ENCODE data around the gene APEH. TPM values are rescaled to one million over a fixed set of nuclear protein-coding genes. Genes with fewer than 3 reads are reported as not detected.

APEH gene
- total RNA-seq, 1 experiment from 2014 or later = 246 TPM

- Histone ChIP-seq H2AFZ (ENCODE audit: low read depth, low read length, poor library complexity, severe bottlenecking) (no peak overlapping the region), H3K9ac (ENCODE audit: low read length) (no peak overlapping the region), H3K79me2 (ENCODE audit: insufficient read depth, low read length) (no peaks in the 10 kb centered on the region), H3K4me2 (ENCODE audit: low read length) (no peak overlapping the region), H3K36me3 (ENCODE audit: control insufficient read depth in 1 of 2, insufficient read depth in 2 of 2, low read length in 2 of 2) (no peaks in the 10 kb centered on the region), H3K27ac (ENCODE audit: low read depth, low read length) (no peak overlapping the region), H3K9me3 (ENCODE audit: control insufficient read depth in 1 of 2, insufficient read depth in 1 of 2, low read depth in 1 of 2, low read length in 2 of 2) (peaks cover 0 to 6% of the 10 kb centered on the region in 2 experiments; a peak in 2 of 4 replicates), H3K4me3 (replicated peaks in 1 of 2; ENCODE audit: low read depth in 1 of 2, low read length in 2 of 2) (no peak overlapping the region), H4K20me1 (ENCODE audit: insufficient read depth) (no peaks in the 10 kb centered on the region), H3K4me1 (ENCODE audit: control insufficient read depth in 1 of 2, insufficient read depth in 2 of 2, low read length in 2 of 2) (no peaks in the 10 kb centered on the region), H3K27me3 (ENCODE audit: insufficient read depth, low read length) (no peaks in the 10 kb centered on the region), H3K9me2 (ENCODE audit: insufficient read depth) (no peaks in the 10 kb centered on the region)
- ATAC-seq (no peak), DNase-seq (ENCODE audit: low read depth, low spot score) (no peak)
- BruUV-seq (replicated peaks) = no TSS peak
- TF ChIP-seq JUND (IDR thresholded peaks at IDR 0.05) = no peak
- no peak for TF ChIP-seq RAD21 (IDR thresholded peaks at IDR 0.05; ENCODE audit: low read depth)
- no peak for TF ChIP-seq SIN3A (IDR thresholded peaks at IDR 0.05; ENCODE audit: low read depth)
- no peak for TF ChIP-seq CEBPB (IDR thresholded peaks at IDR 0.05; ENCODE audit: low read depth)
- ChIA-PET POLR2A (no interaction called here), CTCF (no interaction called here), RAD21 (ENCODE audit: low non-redundant PET in 1 of 2, low total read pairs in 2 of 2, uncharacterized antibody in 2 of 2, unreplicated experiment in 2 of 2) (no interaction called here)
- intact Hi-C loops (cut with micrococcal nuclease) = no loop called here
Measured at GRCh38 chr3:49629451-49629850, 44.7 kb upstream of the APEH start.

DNA sequence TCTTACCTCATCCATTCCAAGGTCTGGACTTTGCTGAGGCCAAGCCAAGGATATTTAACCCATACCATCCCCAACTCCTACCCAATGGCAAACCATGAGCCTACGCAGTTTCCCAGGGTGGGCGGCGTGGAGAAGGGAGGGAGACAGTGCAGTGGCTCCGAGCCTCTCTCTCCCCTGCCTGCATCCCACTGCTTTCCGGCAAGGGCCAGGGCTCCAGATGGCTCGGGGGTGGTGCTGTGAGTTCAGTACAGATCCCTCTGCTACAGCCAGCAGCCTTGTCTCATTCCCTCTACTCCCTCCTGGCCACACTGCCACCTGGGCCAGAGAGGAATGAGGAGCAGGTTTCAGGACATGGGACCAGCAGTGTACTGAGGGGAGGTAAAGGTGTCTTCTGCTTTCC is 44.3 kb upstream of the APEH start:
- Histone ChIP-seq H3K9me3 (ENCODE audit: control insufficient read depth in 1 of 2, insufficient read depth in 1 of 2, low read depth in 1 of 2, low read length in 2 of 2) (peaks cover 0 to 6% of the 10 kb centered on the region in 2 experiments; a peak in 2 of 4 replicates), H3K9me2 (ENCODE audit: insufficient read depth) (no peaks in the 10 kb centered on the region), H2AFZ (ENCODE audit: low read depth, low read length, poor library complexity, severe bottlenecking) (no peak overlapping the region), H3K36me3 (ENCODE audit: control insufficient read depth in 1 of 2, insufficient read depth in 2 of 2, low read length in 2 of 2) (no peaks in the 10 kb centered on the region), H3K4me1 (ENCODE audit: control insufficient read depth in 1 of 2, insufficient read depth in 2 of 2, low read length in 2 of 2) (no peaks in the 10 kb centered on the region), H3K27ac (ENCODE audit: low read depth, low read length) (no peak overlapping the region), H3K4me3 (replicated peaks in 1 of 2; ENCODE audit: low read depth in 1 of 2, low read length in 2 of 2) (no peak overlapping the region), H4K20me1 (ENCODE audit: insufficient read depth) (no peaks in the 10 kb centered on the region), H3K4me2 (ENCODE audit: low read length) (no peak overlapping the region), H3K79me2 (ENCODE audit: insufficient read depth, low read length) (no peaks in the 10 kb centered on the region), H3K27me3 (ENCODE audit: insufficient read depth, low read length) (no peaks in the 10 kb centered on the region), H3K9ac (ENCODE audit: low read length) (no peak overlapping the region)
- BruUV-seq (replicated peaks) = no TSS peak
- ChIA-PET CTCF (no interaction called here), RAD21 (ENCODE audit: low non-redundant PET in 1 of 2, low total read pairs in 2 of 2, uncharacterized antibody in 2 of 2, unreplicated experiment in 2 of 2) (no interaction called here), POLR2A (no interaction called here)
- no peak for TF ChIP-seq ZNF274 (IDR thresholded peaks at IDR 0.05; ENCODE audit: low read depth, low read length)
- no peak for TF ChIP-seq FOSL1 (IDR thresholded peaks at IDR 0.05; ENCODE audit: low read depth)
- no peak for TF ChIP-seq POLR2AphosphoS5 (IDR thresholded peaks at IDR 0.05; ENCODE audit: low read depth, low read length)
- TF ChIP-seq CTCF (IDR thresholded peaks at IDR 0.05 in 2 of 3, conservative IDR thresholded peaks at IDR 0.05 in 1 of 3; ENCODE audit: borderline replicate concordance in 1 of 3, insufficient read depth in 1 of 3, low read depth in 2 of 3, low read length in 2 of 3) = no peak
- no peak for TF ChIP-seq SRF (IDR thresholded peaks at IDR 0.05; ENCODE audit: low read depth)
- no peak for TF ChIP-seq RAD21 (IDR thresholded peaks at IDR 0.05; ENCODE audit: low read depth)
- no peak for TF ChIP-seq SIN3A (IDR thresholded peaks at IDR 0.05; ENCODE audit: low read depth)
- TF ChIP-seq EZH2phosphoT487 (IDR thresholded peaks at IDR 0.05; ENCODE audit: borderline replicate concordance) = no peak
- no peak for TF ChIP-seq EGR1 (IDR thresholded peaks at IDR 0.05; ENCODE audit: low read depth)
- no peak for TF ChIP-seq YY1 (IDR thresholded peaks at IDR 0.05; ENCODE audit: extremely low read depth, insufficient replicate concordance, low read depth, low read length)
- TF ChIP-seq, protein P1, sequence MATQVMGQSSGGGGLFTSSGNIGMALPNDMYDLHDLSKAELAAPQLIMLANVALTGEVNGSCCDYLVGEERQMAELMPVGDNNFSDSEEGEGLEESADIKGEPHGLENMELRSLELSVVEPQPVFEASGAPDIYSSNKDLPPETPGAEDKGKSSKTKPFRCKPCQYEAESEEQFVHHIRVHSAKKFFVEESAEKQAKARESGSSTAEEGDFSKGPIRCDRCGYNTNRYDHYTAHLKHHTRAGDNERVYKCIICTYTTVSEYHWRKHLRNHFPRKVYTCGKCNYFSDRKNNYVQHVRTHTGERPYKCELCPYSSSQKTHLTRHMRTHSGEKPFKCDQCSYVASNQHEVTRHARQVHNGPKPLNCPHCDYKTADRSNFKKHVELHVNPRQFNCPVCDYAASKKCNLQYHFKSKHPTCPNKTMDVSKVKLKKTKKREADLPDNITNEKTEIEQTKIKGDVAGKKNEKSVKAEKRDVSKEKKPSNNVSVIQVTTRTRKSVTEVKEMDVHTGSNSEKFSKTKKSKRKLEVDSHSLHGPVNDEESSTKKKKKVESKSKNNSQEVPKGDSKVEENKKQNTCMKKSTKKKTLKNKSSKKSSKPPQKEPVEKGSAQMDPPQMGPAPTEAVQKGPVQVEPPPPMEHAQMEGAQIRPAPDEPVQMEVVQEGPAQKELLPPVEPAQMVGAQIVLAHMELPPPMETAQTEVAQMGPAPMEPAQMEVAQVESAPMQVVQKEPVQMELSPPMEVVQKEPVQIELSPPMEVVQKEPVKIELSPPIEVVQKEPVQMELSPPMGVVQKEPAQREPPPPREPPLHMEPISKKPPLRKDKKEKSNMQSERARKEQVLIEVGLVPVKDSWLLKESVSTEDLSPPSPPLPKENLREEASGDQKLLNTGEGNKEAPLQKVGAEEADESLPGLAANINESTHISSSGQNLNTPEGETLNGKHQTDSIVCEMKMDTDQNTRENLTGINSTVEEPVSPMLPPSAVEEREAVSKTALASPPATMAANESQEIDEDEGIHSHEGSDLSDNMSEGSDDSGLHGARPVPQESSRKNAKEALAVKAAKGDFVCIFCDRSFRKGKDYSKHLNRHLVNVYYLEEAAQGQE (IDR thresholded peaks at IDR 0.05; ENCODE audit: low read depth) = no peak
- TF ChIP-seq JUND (IDR thresholded peaks at IDR 0.05) = no peak
- TF ChIP-seq, protein P2, sequence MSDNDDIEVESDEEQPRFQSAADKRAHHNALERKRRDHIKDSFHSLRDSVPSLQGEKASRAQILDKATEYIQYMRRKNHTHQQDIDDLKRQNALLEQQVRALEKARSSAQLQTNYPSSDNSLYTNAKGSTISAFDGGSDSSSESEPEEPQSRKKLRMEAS (IDR thresholded peaks at IDR 0.05) = no peak
- intact Hi-C loops (cut with micrococcal nuclease) = no loop called here
- ATAC-seq = no peak
- DNase-seq (ENCODE audit: low read depth, low spot score) = no peak

All from HCT116 (cell line).